SK-N-SH (cell line): ENCODE results near the gene DDX19B. TPM values are rescaled to one million over a fixed set of nuclear protein-coding genes. Genes with fewer than 3 reads are reported as not detected.
"Not testable (repeated sequence)": the region's sequence is repeated elsewhere in the genome, so short reads cannot be mapped to it uniquely, and the experiment has no call there.

ENCODE experiments used
- CTCF ChIA-PET: fragments of 300-600, 350-600 bp; formaldehyde crosslinking; extraction: SDS; loops from one replicate; lab custom pipeline; 2021; lab: Yijun Ruan, JAX
- POLR2A ChIA-PET: fragments of 350-600 bp; sonication (Branson Sonifier 250); formaldehyde crosslinking; extraction: SDS; loops from one replicate; lab custom pipeline; 2020; ENCODE audit warnings: antibody characterized with exemption, inconsistent platforms; lab: Yijun Ruan, JAX
- DNase-seq: peaks from one replicate; pipeline ENCODE4 v3.0.0; 2012
- H2AFZ ChIP-seq: fragments of 200-600 bp; sonication (generic); 2 replicates; pipeline ENCODE4 v1.8.1; 2016; ENCODE audit warnings: antibody characterized with exemption, mild to moderate bottlenecking, low read depth
- H3F3A ChIP-seq: fragments of 200-600 bp; sonication (generic); replicated peaks from 2 replicates; pipeline ENCODE3; 2016; ENCODE audit warnings: antibody characterized with exemption, mild to moderate bottlenecking; ENCODE audit not compliant: insufficient read depth
- H3K27ac ChIP-seq, 2 experiments: fragments of 200-500 bp in 1 of 2; fragments of 200-600 bp in 1 of 2; sonication (Bioruptor generic) in 1 of 2; sonication (generic), shearing (Covaris generic) in 1 of 2; 2 replicates each; pipeline versions ENCODE4 v1.5.1 to v1.6.1; 2014 to 2016; ENCODE audit warnings: low read depth in 2 of 2, inconsistent platforms in 1 of 2, low read length in 1 of 2, mild to moderate bottlenecking in 1 of 2, mixed read lengths in 1 of 2
- H3K27me3 ChIP-seq: fragments of 200-600 bp; sonication (generic), shearing (Covaris generic); 2 replicates; pipeline ENCODE4 v1.6.1; 2016; ENCODE audit warnings: mixed run types; ENCODE audit not compliant: insufficient read depth
- H3K36me3 ChIP-seq, 2 experiments: fragments of 200-500 bp in 1 of 2; fragments of 200-600 bp in 1 of 2; sonication (Bioruptor generic) in 1 of 2; sonication (generic) in 1 of 2; replicated peaks in 1 of 2; 2 replicates each; pipeline versions ENCODE3 to v1.5.1; 2014 to 2016; ENCODE audit warnings: low read length in 1 of 2, mild to moderate bottlenecking in 1 of 2; ENCODE audit not compliant: insufficient read depth in 2 of 2, control insufficient read depth in 1 of 2
- H3K4me1 ChIP-seq, 2 experiments: fragments of 200-500 bp in 1 of 2; fragments of 200-600 bp in 1 of 2; sonication (Bioruptor generic) in 1 of 2; sonication (generic), shearing (Covaris generic) in 1 of 2; 2 replicates each; pipeline versions ENCODE4 v1.5.1 to v1.6.1; 2014 to 2016; ENCODE audit warnings: low read depth in 1 of 2, low read length in 1 of 2, mixed run types in 1 of 2; ENCODE audit not compliant: insufficient read depth in 2 of 2, control insufficient read depth in 1 of 2
- H3K4me2 ChIP-seq: fragments of 200-600 bp; sonication (generic), shearing (Covaris generic); 2 replicates; pipeline ENCODE4 v1.6.1; 2017; ENCODE audit warnings: mixed run types
- H3K4me3 ChIP-seq, 2 experiments: fragments of 200-500 bp in 1 of 2; fragments of 200-600 bp in 1 of 2; sonication (Bioruptor generic) in 1 of 2; sonication (generic), shearing (Covaris generic) in 1 of 2; 2 replicates each; pipeline versions ENCODE4 v1.5.1 to v1.8.1; 2014 to 2016; ENCODE audit warnings: low read depth in 2 of 2, inconsistent platforms in 1 of 2, low read length in 1 of 2, mild to moderate bottlenecking in 1 of 2, mixed read lengths in 1 of 2, moderate library complexity in 1 of 2
- H3K79me2 ChIP-seq: fragments of 200-600 bp; sonication (generic); 2 replicates; pipeline ENCODE4 v1.8.1; 2017; ENCODE audit warnings: mild to moderate bottlenecking; ENCODE audit not compliant: insufficient read depth
- H3K9ac ChIP-seq: fragments of 200-600 bp; sonication (generic); 2 replicates; pipeline ENCODE4 v1.6.1; 2017; ENCODE audit warnings: mixed run types
- H3K9me2 ChIP-seq: fragments of 200-600 bp; sonication (generic); 2 replicates; pipeline ENCODE4 v1.6.1; 2017; ENCODE audit warnings: mixed run types
- H3K9me3 ChIP-seq: fragments of 200-600 bp; sonication (generic); 2 replicates; pipeline ENCODE4 v1.6.1; 2017; ENCODE audit warnings: mixed run types, mild to moderate bottlenecking, moderate library complexity
- H4K20me1 ChIP-seq: fragments of 200-600 bp; sonication (generic); 2 replicates; pipeline ENCODE4 v1.6.1; 2017; ENCODE audit warnings: mild to moderate bottlenecking, mixed run types; ENCODE audit not compliant: insufficient read depth
- EP300 ChIP-seq, 2 experiments: IDR thresholded peaks; 2 replicates each; pipeline versions ENCODE4 v1.4.0 to v1.6.1; 2012; ENCODE audit warnings: borderline replicate concordance in 1 of 2, low read depth in 1 of 2, low read length in 1 of 2
- EZH2phosphoT487 ChIP-seq: fragments of 200-600 bp; sonication (generic); IDR thresholded peaks from 2 replicates; pipeline ENCODE4 v1.6.1; 2017; ENCODE audit warnings: low read depth, mixed run types, mild to moderate bottlenecking, antibody characterized with exemption, moderate library complexity, borderline replicate concordance
- FOSL2 ChIP-seq: IDR thresholded peaks from 2 replicates; pipeline ENCODE4 v1.4.0; 2012; ENCODE audit warnings: low read depth, mild to moderate bottlenecking, moderate library complexity, borderline replicate concordance
- GABPA ChIP-seq: IDR thresholded peaks from 2 replicates; pipeline ENCODE4 v1.4.0; 2012; ENCODE audit warnings: low read depth, mild to moderate bottlenecking
- RAD21 ChIP-seq: IDR thresholded peaks from 2 replicates; pipeline ENCODE4 v1.6.1; 2012; ENCODE audit warnings: mild to moderate bottlenecking, low read length
- SMC3 ChIP-seq: IDR thresholded peaks from 2 replicates; pipeline ENCODE4 v1.6.1; 2012; ENCODE audit warnings: low read depth, low read length, improper control_type of control experiment
- TCF12 ChIP-seq: IDR thresholded peaks from 2 replicates; pipeline ENCODE4 v1.4.0; 2012
- YY1 ChIP-seq: IDR thresholded peaks from 2 replicates; pipeline ENCODE4 v1.4.0; 2012; ENCODE audit warnings: low read depth, mild to moderate bottlenecking
- WGBS: methylation state at CpG from one replicate; pipeline ENCODE4 v1.1.6; 2017; ENCODE audit warnings: low lambda C conversion rate; 5-methylcytosine and 5-hydroxymethylcytosine counted together
- polyA plus RNA-seq, 3 experiments: library from polyadenylated mRNA; depleted of rRNA; stranded (reverse); fragments of >200 nt; gene quantifications; 2 replicates each; pipeline ENCODE4 v1.2.3, GENCODE V29; 2012
- TF ChIP-seq, protein P1 (sequence below): IDR thresholded peaks from 2 replicates; pipeline ENCODE4 v1.4.0; 2012; ENCODE audit warnings: low read depth, borderline replicate concordance
- TF ChIP-seq, protein P2 (sequence below): fragments of 200-600 bp; sonication (generic); IDR thresholded peaks from 2 replicates; pipeline ENCODE4 v1.6.1; 2017; ENCODE audit warnings: antibody characterized with exemption, mild to moderate bottlenecking, moderate library complexity
- TF ChIP-seq, protein P3 (sequence below): IDR thresholded peaks from 2 replicates; pipeline ENCODE4 v1.4.0; 2012; ENCODE audit warnings: low read depth, borderline replicate concordance

Gene DDX19B
- polyA plus RNA-seq, 1 of the 3 experiments (the other 2 are of a cell fraction) = 43.6 TPM

DNA sequence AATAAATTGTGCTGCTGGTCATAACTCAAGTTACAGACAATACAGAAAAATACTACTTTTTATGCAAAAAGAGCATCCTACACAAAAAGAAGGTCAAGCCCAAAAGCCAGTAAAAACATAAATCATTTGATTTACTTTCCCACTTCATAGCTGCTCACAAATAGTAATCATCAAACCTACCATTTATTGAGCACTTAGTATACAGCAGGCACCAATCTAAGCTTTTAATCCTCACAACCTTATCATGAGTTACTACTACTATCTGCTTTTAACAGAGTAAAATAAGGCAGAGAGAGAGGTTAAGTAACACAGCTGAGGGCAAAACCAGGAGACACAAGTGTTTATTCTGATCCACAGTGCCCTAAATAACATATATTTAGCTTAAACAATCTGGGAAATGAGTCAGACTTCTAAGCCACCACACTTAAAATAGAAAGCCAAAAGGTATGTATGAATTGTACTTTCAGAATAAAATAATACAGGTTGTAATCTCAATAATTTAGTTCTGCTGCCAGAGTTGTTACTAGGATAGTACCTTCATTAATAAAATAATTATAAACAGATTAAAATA lies 8.0 kb upstream of the DDX19B start (continued):
- TF ChIP-seq, protein P1, sequence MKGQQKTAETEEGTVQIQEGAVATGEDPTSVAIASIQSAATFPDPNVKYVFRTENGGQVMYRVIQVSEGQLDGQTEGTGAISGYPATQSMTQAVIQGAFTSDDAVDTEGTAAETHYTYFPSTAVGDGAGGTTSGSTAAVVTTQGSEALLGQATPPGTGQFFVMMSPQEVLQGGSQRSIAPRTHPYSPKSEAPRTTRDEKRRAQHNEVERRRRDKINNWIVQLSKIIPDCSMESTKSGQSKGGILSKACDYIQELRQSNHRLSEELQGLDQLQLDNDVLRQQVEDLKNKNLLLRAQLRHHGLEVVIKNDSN = no peak
- TF ChIP-seq SMC3 = no peak

DNA sequence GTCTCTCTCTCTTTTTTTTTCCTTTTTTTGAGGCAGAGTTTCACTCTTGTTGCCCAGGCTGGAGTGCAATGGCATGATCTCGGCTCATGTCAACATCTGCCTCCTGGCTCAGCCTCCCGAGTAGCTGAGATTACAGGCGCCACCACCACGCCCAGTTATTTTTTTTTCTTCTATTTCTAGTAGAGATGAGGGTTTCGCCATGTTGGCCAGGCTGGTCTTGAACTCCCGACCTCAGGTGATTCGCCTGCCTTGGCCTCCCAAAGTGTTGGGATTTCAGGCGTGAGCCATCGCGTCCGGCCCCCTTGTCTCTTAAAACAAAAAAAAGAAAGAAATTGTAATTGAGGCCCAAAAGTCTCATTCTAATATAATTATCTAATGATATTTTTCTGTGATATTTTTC lies 6.8 kb upstream of the DDX19B start:
- H3K9me3 ChIP-seq, DNase-seq, H2AFZ ChIP-seq, H3K4me1 ChIP-seq, H3K9ac ChIP-seq, H3K27ac ChIP-seq, H4K20me1 ChIP-seq, H3K9me2 ChIP-seq, H3K36me3 ChIP-seq, H3K4me2 ChIP-seq, CTCF ChIA-PET, H3K4me3 ChIP-seq, H3K27me3 ChIP-seq: not testable (repeated sequence)
- POLR2A ChIA-PET = interaction anchor here (1.3 kb wide), 1 partner anchor 7 kb away, joined by 5 read pairs; the partner anchor contains the start of gene DDX19B
- H3K79me2 ChIP-seq = peaks cover 21% of the 10 kb centered on the region
- 97% methylated on average over 11 of the region's 11 CpGs for whole genome bisulfite sequencing
- peaks cover 15% of the 10 kb centered on the region for H3F3A ChIP-seq

DNA sequence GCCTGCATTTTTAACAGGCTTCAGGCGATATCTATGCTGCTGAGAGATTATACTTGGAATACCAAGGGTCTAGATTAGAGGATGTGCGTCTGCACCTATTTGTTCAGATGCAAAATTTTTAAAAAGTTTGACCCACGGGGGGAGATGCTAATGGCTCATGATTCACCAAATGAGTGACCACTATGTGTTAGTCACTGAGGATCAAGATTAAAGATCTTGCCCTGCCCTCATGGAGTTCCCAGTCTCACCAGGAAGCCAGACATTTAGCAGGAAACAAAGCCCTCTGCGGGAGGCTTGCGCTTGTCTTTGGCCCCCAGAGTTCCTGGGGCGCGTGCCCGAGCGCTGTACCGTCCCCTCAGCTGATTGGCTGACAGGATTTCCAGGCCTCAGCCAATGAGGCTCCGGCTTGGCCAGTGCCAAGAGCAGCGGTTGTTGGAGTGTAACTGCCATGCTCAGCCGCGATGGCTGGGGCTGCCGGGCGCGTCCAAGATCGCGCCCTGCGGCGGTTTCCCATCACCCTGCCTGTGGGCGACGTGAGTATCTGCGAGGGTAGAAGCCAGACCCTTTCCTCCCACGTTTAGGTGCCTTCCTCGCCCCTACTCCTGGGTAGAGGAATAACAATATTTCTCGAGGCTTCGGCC lies 4.5 kb upstream of the DDX19B start:
- no peaks in the 10 kb centered on the region for H3K9me3 ChIP-seq
- no peaks in the 10 kb centered on the region for H3K9me2 ChIP-seq
- H3K27ac ChIP-seq = no peak overlapping the region
- H3K4me1 ChIP-seq = peaks cover 5 to 8% of the 10 kb centered on the region in 2 experiments; a peak in 3 of 4 replicates
- 96% methylated on average over 25 of the region's 28 CpGs for whole genome bisulfite sequencing
- no peak for TF ChIP-seq GABPA
- no peak for TF ChIP-seq FOSL2
- no peak for TF ChIP-seq YY1
- no peak for DNase-seq
- H3K79me2 ChIP-seq = peaks cover 12% of the 10 kb centered on the region
- H3F3A ChIP-seq = peaks cover 8% of the 10 kb centered on the region
- H3K36me3 ChIP-seq = no peaks in the 10 kb centered on the region
- no peaks in the 10 kb centered on the region for H4K20me1 ChIP-seq
- no peaks in the 10 kb centered on the region for H3K27me3 ChIP-seq
- H3K4me2 ChIP-seq = no peak overlapping the region
- no peak overlapping the region for H3K9ac ChIP-seq
- ChIA-PET CTCF (no interaction called here), POLR2A (no interaction called here)
- no peak overlapping the region for H3K4me3 ChIP-seq
- H2AFZ ChIP-seq = no peak overlapping the region

DNA sequence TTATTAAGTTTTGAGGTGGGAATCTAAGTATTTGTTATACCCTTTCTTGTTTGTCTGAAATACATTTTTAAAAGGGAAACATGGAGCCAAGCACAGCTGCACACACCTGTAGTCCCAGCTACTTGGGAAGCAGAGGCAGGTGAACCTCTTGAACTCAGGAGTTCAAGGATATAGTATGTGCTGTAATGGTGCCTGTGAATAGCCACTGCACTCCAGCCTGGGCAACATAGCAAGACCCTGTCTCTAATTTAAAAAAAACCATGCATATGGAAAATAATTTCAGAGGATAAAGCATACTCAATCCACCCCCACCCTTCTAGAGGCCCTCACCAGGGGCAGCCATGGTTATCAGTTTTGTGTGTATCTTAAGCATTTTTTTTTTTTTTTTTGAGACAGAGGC lies 3.4 kb upstream of the DDX19B start:
- Histone ChIP-seq H3K4me1 (peaks cover 4 to 5% of the 10 kb centered on the region in 2 experiments; a peak in 3 of 4 replicates), H3K36me3 (peaks cover 0 to under 1% of the 10 kb centered on the region in 2 experiments), H3K27me3 (no peaks in the 10 kb centered on the region), H4K20me1 (no peaks in the 10 kb centered on the region), H3K9ac (no peak overlapping the region), H3K79me2 (peaks cover 23% of the 10 kb centered on the region), H3K27ac (no peak overlapping the region), H3K4me3 (no peak overlapping the region), H3K9me3 (peaks cover 2% of the 10 kb centered on the region; the same call in 1 of the 2 replicates), H3K4me2 (no peak overlapping the region), H2AFZ (no peak overlapping the region), H3F3A (peaks cover 14% of the 10 kb centered on the region), H3K9me2 (no peaks in the 10 kb centered on the region)
- ChIA-PET CTCF (interaction anchor here (1.0 kb wide), 1 partner anchor 44 kb away, joined by 3 read pairs; the partner anchor contains the start of gene EXOSC6), POLR2A (no interaction called here)
- DNase-seq = no peak
- TF ChIP-seq RAD21 = no peak
- TF ChIP-seq, protein P2, sequence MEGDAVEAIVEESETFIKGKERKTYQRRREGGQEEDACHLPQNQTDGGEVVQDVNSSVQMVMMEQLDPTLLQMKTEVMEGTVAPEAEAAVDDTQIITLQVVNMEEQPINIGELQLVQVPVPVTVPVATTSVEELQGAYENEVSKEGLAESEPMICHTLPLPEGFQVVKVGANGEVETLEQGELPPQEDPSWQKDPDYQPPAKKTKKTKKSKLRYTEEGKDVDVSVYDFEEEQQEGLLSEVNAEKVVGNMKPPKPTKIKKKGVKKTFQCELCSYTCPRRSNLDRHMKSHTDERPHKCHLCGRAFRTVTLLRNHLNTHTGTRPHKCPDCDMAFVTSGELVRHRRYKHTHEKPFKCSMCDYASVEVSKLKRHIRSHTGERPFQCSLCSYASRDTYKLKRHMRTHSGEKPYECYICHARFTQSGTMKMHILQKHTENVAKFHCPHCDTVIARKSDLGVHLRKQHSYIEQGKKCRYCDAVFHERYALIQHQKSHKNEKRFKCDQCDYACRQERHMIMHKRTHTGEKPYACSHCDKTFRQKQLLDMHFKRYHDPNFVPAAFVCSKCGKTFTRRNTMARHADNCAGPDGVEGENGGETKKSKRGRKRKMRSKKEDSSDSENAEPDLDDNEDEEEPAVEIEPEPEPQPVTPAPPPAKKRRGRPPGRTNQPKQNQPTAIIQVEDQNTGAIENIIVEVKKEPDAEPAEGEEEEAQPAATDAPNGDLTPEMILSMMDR = no peak
- no peak for TF ChIP-seq EP300 (IDR thresholded peaks at IDR 0.05; ENCODE audit: borderline replicate concordance in 1 of 2, low read depth in 1 of 2, low read length in 1 of 2)
- TF ChIP-seq TCF12 = no peak
- TF ChIP-seq EZH2phosphoT487 = no peak
- TF ChIP-seq, protein P3, sequence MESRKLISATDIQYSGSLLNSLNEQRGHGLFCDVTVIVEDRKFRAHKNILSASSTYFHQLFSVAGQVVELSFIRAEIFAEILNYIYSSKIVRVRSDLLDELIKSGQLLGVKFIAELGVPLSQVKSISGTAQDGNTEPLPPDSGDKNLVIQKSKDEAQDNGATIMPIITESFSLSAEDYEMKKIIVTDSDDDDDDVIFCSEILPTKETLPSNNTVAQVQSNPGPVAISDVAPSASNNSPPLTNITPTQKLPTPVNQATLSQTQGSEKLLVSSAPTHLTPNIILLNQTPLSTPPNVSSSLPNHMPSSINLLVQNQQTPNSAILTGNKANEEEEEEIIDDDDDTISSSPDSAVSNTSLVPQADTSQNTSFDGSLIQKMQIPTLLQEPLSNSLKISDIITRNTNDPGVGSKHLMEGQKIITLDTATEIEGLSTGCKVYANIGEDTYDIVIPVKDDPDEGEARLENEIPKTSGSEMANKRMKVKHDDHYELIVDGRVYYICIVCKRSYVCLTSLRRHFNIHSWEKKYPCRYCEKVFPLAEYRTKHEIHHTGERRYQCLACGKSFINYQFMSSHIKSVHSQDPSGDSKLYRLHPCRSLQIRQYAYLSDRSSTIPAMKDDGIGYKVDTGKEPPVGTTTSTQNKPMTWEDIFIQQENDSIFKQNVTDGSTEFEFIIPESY = no peak
